Memory B cell (primary cell): Measurements from ENCODE around the gene KATNIP.

Experiments
- ATAC-seq: fragments of 150-1000 bp; cut with Tn5 transposase; 2 replicates; pipeline ENCODE4 v1.10.0; 2021; ENCODE audit warnings: low read depth, mild to moderate bottlenecking, moderate library complexity
- DNase-seq, 2 donors: peaks; one replicate each; pipeline ENCODE4 v3.0.0; 2022; ENCODE audit warnings: low spot score in 2 of 2
- H3K27ac Mint-ChIP-seq: one replicate; pipeline ENCODE4 v1.8.0; 2022; ENCODE audit warnings: mild to moderate bottlenecking, moderate library complexity, mixed read lengths
- H3K27me3 Mint-ChIP-seq: one replicate; pipeline ENCODE4 v1.8.0; 2022; ENCODE audit warnings: mixed read lengths
- H3K36me3 Mint-ChIP-seq: one replicate; pipeline ENCODE4 v1.8.0; 2022; ENCODE audit warnings: mild to moderate bottlenecking, mixed read lengths
- H3K4me1 Mint-ChIP-seq: one replicate; pipeline ENCODE4 v1.8.0; 2022; ENCODE audit warnings: mixed read lengths
- H3K4me3 Mint-ChIP-seq: one replicate; pipeline ENCODE4 v1.8.0; 2022; ENCODE audit warnings: mild to moderate bottlenecking, moderate library complexity, mixed read lengths
- H3K9me3 Mint-ChIP-seq: one replicate; pipeline ENCODE4 v1.8.0; 2022; ENCODE audit warnings: mixed read lengths

KATNIP gene

GRCh38 chr16:27549746-27550581 lies at the start of gene KATNIP, which contains the start of gene GTF3C1:
KATNIP (plus strand) TSS chr16:27550144; CDS start chr16:27550171, 27 bp downstream.
GTF3C1 (minus strand) TSS chr16:27549913; CDS start chr16:27549890, 23 bp downstream.
- H3K27me3 Mint-ChIP-seq, result no peaks in the 10 kb centered on the region
- H3K4me3 Mint-ChIP-seq, result peak within 1 kb of the TSS; percentile 99
- peak; percentile 100 for DNase-seq
- ATAC-seq, result peak; percentile 97
- H3K9me3 Mint-ChIP-seq, result no peaks in the 10 kb centered on the region
- H3K4me1 Mint-ChIP-seq, result peaks cover 24% of the 10 kb centered on the region
- peaks cover 7% of the 10 kb centered on the region for H3K36me3 Mint-ChIP-seq
- H3K27ac Mint-ChIP-seq, result peak within 1 kb of the TSS; percentile 100

- Mint-ChIP-seq H3K27me3 (no peaks in the 10 kb centered on the region), H3K36me3 (peaks cover 62% of the 10 kb centered on the region), H3K27ac (no peak overlapping the region), H3K9me3 (no peaks in the 10 kb centered on the region), H3K4me3 (no peak overlapping the region), H3K4me1 (no peaks in the 10 kb centered on the region)
- DNase-seq, result no peak
- ATAC-seq, result no peak
These were observed 49.1 kb upstream of the KATNIP start for GRCh38 chr16:27500801-27501200.

- Mint-ChIP-seq H3K27ac (no peak overlapping the region), H3K36me3 (peaks cover 59% of the 10 kb centered on the region), H3K9me3 (no peaks in the 10 kb centered on the region), H3K4me1 (no peaks in the 10 kb centered on the region), H3K4me3 (no peak overlapping the region), H3K27me3 (no peaks in the 10 kb centered on the region)
- no peak for ATAC-seq
- DNase-seq, result no peak
These were observed 46.3 kb upstream of the KATNIP start for GRCh38 chr16:27503662-27504061.

GRCh38 chr16:27505297-27506236 lies 44.4 kb upstream of the KATNIP start:
- Mint-ChIP-seq H3K4me1 (no peaks in the 10 kb centered on the region), H3K27ac (no peak overlapping the region), H3K27me3 (no peaks in the 10 kb centered on the region), H3K9me3 (no peaks in the 10 kb centered on the region), H3K36me3 (peaks cover 63% of the 10 kb centered on the region), H3K4me3 (no peak overlapping the region)
- no peak for ATAC-seq
- no peak for DNase-seq

- ATAC-seq (no peak), DNase-seq (no peak)
- Mint-ChIP-seq H3K4me3 (no peak overlapping the region), H3K27ac (no peak overlapping the region), H3K4me1 (no peaks in the 10 kb centered on the region), H3K9me3 (no peaks in the 10 kb centered on the region), H3K27me3 (no peaks in the 10 kb centered on the region), H3K36me3 (peaks cover 61% of the 10 kb centered on the region)
These were observed 43.2 kb upstream of the KATNIP start for GRCh38 chr16:27506771-27507170.

GRCh38 chr16:27508476-27508875 lies 41.5 kb upstream of the KATNIP start:
- H3K36me3 Mint-ChIP-seq, result peaks cover 62% of the 10 kb centered on the region
- H3K27ac Mint-ChIP-seq, result no peak overlapping the region
- no peaks in the 10 kb centered on the region for H3K9me3 Mint-ChIP-seq
- ATAC-seq (no peak), DNase-seq (no peak)
- no peaks in the 10 kb centered on the region for H3K27me3 Mint-ChIP-seq
- no peaks in the 10 kb centered on the region for H3K4me1 Mint-ChIP-seq
- H3K4me3 Mint-ChIP-seq, result no peak overlapping the region

GRCh38 chr16:27511657-27512448 lies 38.1 kb upstream of the KATNIP start:
- H3K36me3 Mint-ChIP-seq, result peaks cover 59% of the 10 kb centered on the region
- no peaks in the 10 kb centered on the region for H3K4me1 Mint-ChIP-seq
- H3K27ac Mint-ChIP-seq, result no peak overlapping the region
- no peak for ATAC-seq
- no peak overlapping the region for H3K4me3 Mint-ChIP-seq
- H3K9me3 Mint-ChIP-seq, result no peaks in the 10 kb centered on the region
- DNase-seq, result no peak
- no peaks in the 10 kb centered on the region for H3K27me3 Mint-ChIP-seq

GRCh38 chr16:27514806-27515205 lies 35.1 kb upstream of the KATNIP start:
- H3K9me3 Mint-ChIP-seq, result no peaks in the 10 kb centered on the region
- H3K4me3 Mint-ChIP-seq, result no peak overlapping the region
- H3K36me3 Mint-ChIP-seq, result peaks cover 61% of the 10 kb centered on the region
- no peak overlapping the region for H3K27ac Mint-ChIP-seq
- H3K27me3 Mint-ChIP-seq, result no peaks in the 10 kb centered on the region
- DNase-seq, result no peak
- peaks cover 3% of the 10 kb centered on the region for H3K4me1 Mint-ChIP-seq
- no peak for ATAC-seq

- Mint-ChIP-seq H3K4me3 (no peak overlapping the region), H3K4me1 (peaks cover 3% of the 10 kb centered on the region), H3K27me3 (no peaks in the 10 kb centered on the region), H3K9me3 (no peaks in the 10 kb centered on the region), H3K36me3 (peaks cover 51% of the 10 kb centered on the region), H3K27ac (no peak overlapping the region)
- no peak for DNase-seq
- peak; percentile 35 for ATAC-seq
These were observed 34.0 kb upstream of the KATNIP start for GRCh38 chr16:27515874-27516353.

GRCh38 chr16:27516365-27516764 lies 33.6 kb upstream of the KATNIP start:
- Mint-ChIP-seq H3K27ac (no peak overlapping the region), H3K4me3 (no peak overlapping the region), H3K9me3 (no peaks in the 10 kb centered on the region), H3K36me3 (peaks cover 52% of the 10 kb centered on the region), H3K27me3 (no peaks in the 10 kb centered on the region), H3K4me1 (peaks cover 3% of the 10 kb centered on the region)
- no peak for DNase-seq
- no peak for ATAC-seq

- Mint-ChIP-seq H3K27me3 (no peaks in the 10 kb centered on the region), H3K4me3 (no peak overlapping the region), H3K27ac (no peak overlapping the region), H3K9me3 (no peaks in the 10 kb centered on the region), H3K36me3 (peaks cover 48% of the 10 kb centered on the region), H3K4me1 (peaks cover 3% of the 10 kb centered on the region)
- ATAC-seq, result no peak
- DNase-seq, result no peak
These were observed 32.3 kb upstream of the KATNIP start for GRCh38 chr16:27517664-27518063.

- DNase-seq (no peak), ATAC-seq (no peak)
- Mint-ChIP-seq H3K36me3 (peaks cover 46% of the 10 kb centered on the region), H3K4me3 (no peak overlapping the region), H3K4me1 (peaks cover 3% of the 10 kb centered on the region), H3K27ac (no peak overlapping the region), H3K27me3 (no peaks in the 10 kb centered on the region), H3K9me3 (no peaks in the 10 kb centered on the region)
These were observed 31.7 kb upstream of the KATNIP start for GRCh38 chr16:27518226-27518625.

GRCh38 chr16:27520982-27521673 lies 28.8 kb upstream of the KATNIP start:
- Mint-ChIP-seq H3K4me3 (no peak overlapping the region), H3K36me3 (peaks cover 35% of the 10 kb centered on the region), H3K4me1 (peaks cover 3% of the 10 kb centered on the region), H3K9me3 (no peaks in the 10 kb centered on the region), H3K27me3 (no peaks in the 10 kb centered on the region), H3K27ac (no peak overlapping the region)
- ATAC-seq (no peak), DNase-seq (no peak)
